H1 (cell line): ENCODE results near the gene AKIRIN1. TPM values are rescaled to one million over a fixed set of nuclear protein-coding genes. Genes with fewer than 3 reads are reported as not detected.

Experiments used
- CTCF ChIA-PET: fragments of 300-600 bp; sonication (Branson Sonifier 250); formaldehyde crosslinking; loops from one replicate; lab custom pipeline; 2021; ENCODE audit not compliant: partially characterized antibody; lab: Charles Lee
- POLR2A ChIA-PET: fragments of 300-600 bp; sonication (Branson Sonifier 250); formaldehyde crosslinking; loops from one replicate; lab custom pipeline; 2021; ENCODE audit warnings: inconsistent platforms; ENCODE audit not compliant: partially characterized antibody; lab: Charles Lee
- DNase-seq, 2 experiments: peaks; one replicate each; pipeline versions ENCODE4 v3.0.0 to v3.0.0-alpha.2; 2010 to 2022; ENCODE audit warnings: low spot score in 2 of 2, low read depth in 1 of 2, mixed read lengths in 1 of 2
- FAIRE-seq: peaks from 2 replicates; lab custom pipeline; 2011; peaks lifted over from hg19 to GRCh38; lab: Jason Lieb, UNC
- H2AFZ ChIP-seq: 2 replicates; pipeline ENCODE4 v1.8.1; 2012; ENCODE audit warnings: low read length, inconsistent platforms
- H2AK5ac ChIP-seq: 2 replicates; pipeline ENCODE4 v1.6.1; 2013; ENCODE audit warnings: low read depth, low read length
- H2BK120ac ChIP-seq: replicated peaks from 2 replicates; pipeline ENCODE3; 2013; ENCODE audit warnings: low read depth, low read length, inconsistent platforms
- H2BK12ac ChIP-seq: 2 replicates; pipeline ENCODE4 v1.6.1; 2013; ENCODE audit warnings: low read depth, low read length
- H2BK15ac ChIP-seq: 2 replicates; pipeline ENCODE4 v1.6.1; 2013; ENCODE audit warnings: low read length
- H2BK20ac ChIP-seq: 2 replicates; pipeline ENCODE4 v1.6.1; 2013; ENCODE audit warnings: low read length
- H2BK5ac ChIP-seq: 2 replicates; pipeline ENCODE4 v1.6.1; 2013; ENCODE audit warnings: low read depth, low read length
- H3K14ac ChIP-seq: 2 replicates; pipeline ENCODE4 v1.6.1; 2013; ENCODE audit warnings: inconsistent platforms; ENCODE audit not compliant: insufficient read length
- H3K18ac ChIP-seq: 2 replicates; pipeline ENCODE4 v1.6.1; 2013; ENCODE audit warnings: low read length; ENCODE audit errors: extremely low read depth
- H3K23ac ChIP-seq: 2 replicates; pipeline ENCODE4 v1.6.1; 2013; ENCODE audit warnings: inconsistent platforms; ENCODE audit not compliant: insufficient read length
- H3K23me2 ChIP-seq: 2 replicates; pipeline ENCODE4 v1.6.1; 2013; ENCODE audit warnings: low read depth, low read length
- H3K27ac ChIP-seq: 2 replicates; pipeline ENCODE4 v1.6.1; 2011; ENCODE audit warnings: low read depth, low read length, inconsistent platforms
- H3K27me3 ChIP-seq, 4 experiments: replicated peaks in 1 of 4; 1 replicate in 1 of 4; 2 replicates in 3 of 4; pipeline versions ENCODE4 v1.6.1 to v1.8.1; 2011 to 2013; ENCODE audit warnings: low read length in 3 of 4, mild to moderate bottlenecking in 3 of 4, inconsistent platforms in 2 of 4, mixed read lengths in 2 of 4, moderate library complexity in 1 of 4; ENCODE audit not compliant: control insufficient read depth in 3 of 4, insufficient read depth in 3 of 4; ENCODE audit errors: extremely low read depth in 1 of 4
- H3K36me3 ChIP-seq, 4 experiments: 2 replicates each; pipeline versions ENCODE4 v1.6.1 to v1.8.1; 2011 to 2013; ENCODE audit warnings: mild to moderate bottlenecking in 4 of 4, low read length in 3 of 4, moderate library complexity in 2 of 4, control low read depth in 1 of 4, inconsistent platforms in 1 of 4; ENCODE audit not compliant: insufficient read depth in 4 of 4, control insufficient read depth in 2 of 4
- H3K4ac ChIP-seq: replicated peaks from 2 replicates; pipeline ENCODE3; 2013; ENCODE audit warnings: low read length, low read depth, mixed read lengths, inconsistent platforms; ENCODE audit not compliant: insufficient read length
- H3K4me1 ChIP-seq, 4 experiments: replicated peaks in 1 of 4; 1 replicate in 1 of 4; 2 replicates in 3 of 4; pipeline versions ENCODE4 v1.6.1 to v1.8.1; 2011 to 2013; ENCODE audit warnings: low read length in 3 of 4, inconsistent platforms in 2 of 4, mixed read lengths in 1 of 4; ENCODE audit not compliant: insufficient read depth in 4 of 4, control insufficient read depth in 3 of 4
- H3K4me2 ChIP-seq, 2 experiments: 2 replicates each; pipeline versions ENCODE4 v1.6.1 to v1.8.1; 2011 to 2013; ENCODE audit warnings: low read depth in 2 of 2, low read length in 2 of 2, control low read depth in 1 of 2, inconsistent platforms in 1 of 2, mild to moderate bottlenecking in 1 of 2; ENCODE audit not compliant: insufficient read depth in 1 of 2
- H3K4me3 ChIP-seq, 4 experiments: fragments of 200-600, 300-600 bp in 1 of 4; sonication (generic), shearing (Covaris generic), sonication (Bioruptor Twin) in 1 of 4; 2 replicates each; pipeline versions ENCODE4 v1.5.1 to v1.8.1; 2011 to 2016; ENCODE audit warnings: low read length in 4 of 4, low read depth in 3 of 4, control low read depth in 2 of 4, inconsistent platforms in 2 of 4, mild to moderate bottlenecking in 2 of 4, mixed read lengths in 1 of 4, moderate library complexity in 1 of 4; ENCODE audit not compliant: insufficient read depth in 2 of 4; ENCODE audit errors: extremely low read depth in 1 of 4
- H3K56ac ChIP-seq: replicated peaks from 2 replicates; pipeline ENCODE3; 2013; ENCODE audit warnings: low read depth, mild to moderate bottlenecking, mixed read lengths, low read length, inconsistent platforms; ENCODE audit not compliant: insufficient read length
- H3K79me1 ChIP-seq: 2 replicates; pipeline ENCODE4 v1.6.1; 2013; ENCODE audit warnings: low read depth, low read length, control low read depth
- H3K79me2 ChIP-seq, 2 experiments: 2 replicates each; pipeline versions ENCODE4 v1.6.1 to v1.8.1; 2012 to 2013; ENCODE audit warnings: low read length in 2 of 2, mild to moderate bottlenecking in 2 of 2, inconsistent platforms in 1 of 2; ENCODE audit not compliant: insufficient read depth in 2 of 2, control insufficient read depth in 1 of 2
- H3K9ac ChIP-seq, 4 experiments: replicated peaks in 1 of 4; 1 replicate in 1 of 4; 2 replicates in 3 of 4; pipeline versions ENCODE4 v1.6.1 to v1.8.1; 2011 to 2013; ENCODE audit warnings: low read depth in 3 of 4, low read length in 3 of 4, control low read depth in 2 of 4, mild to moderate bottlenecking in 2 of 4, moderate library complexity in 2 of 4, inconsistent platforms in 1 of 4; ENCODE audit errors: extremely low read depth in 1 of 4
- H3K9me3 ChIP-seq, 2 experiments: 2 replicates each; pipeline versions ENCODE4 v1.6.1 to v1.8.1; 2012 to 2013; ENCODE audit warnings: mild to moderate bottlenecking in 2 of 2, moderate library complexity in 2 of 2, control low read depth in 1 of 2, inconsistent platforms in 1 of 2, low read depth in 1 of 2, low read length in 1 of 2, mixed read lengths in 1 of 2; ENCODE audit not compliant: insufficient read depth in 2 of 2
- H4K20me1 ChIP-seq, 2 experiments: replicated peaks in 1 of 2; 2 replicates each; pipeline versions ENCODE3 to v1.8.1; 2011 to 2013; ENCODE audit warnings: inconsistent platforms in 2 of 2, low read length in 2 of 2, mild to moderate bottlenecking in 1 of 2; ENCODE audit not compliant: insufficient read depth in 2 of 2, control insufficient read depth in 1 of 2
- H4K5ac ChIP-seq: 2 replicates; pipeline ENCODE4 v1.6.1; 2013; ENCODE audit warnings: low read length, low read depth, mixed read lengths, inconsistent platforms; ENCODE audit not compliant: insufficient read length
- H4K8ac ChIP-seq: 2 replicates; pipeline ENCODE4 v1.8.0; 2013; ENCODE audit warnings: mild to moderate bottlenecking, moderate library complexity, low read length, inconsistent platforms; ENCODE audit not compliant: insufficient read depth; ENCODE audit errors: extremely low read depth
- H4K91ac ChIP-seq: replicated peaks from 2 replicates; pipeline ENCODE3; 2013; ENCODE audit warnings: low read length, mixed read lengths, inconsistent platforms; ENCODE audit not compliant: insufficient read length
- BACH1 ChIP-seq: IDR thresholded peaks from 2 replicates; pipeline ENCODE4 v1.6.1; 2012; ENCODE audit warnings: low read length, improper control_type of control experiment
- CBX5 ChIP-seq: fragments of 300-800, 300-1000 bp; sonication (generic); IDR thresholded peaks from 2 replicates; pipeline ENCODE4 v1.7.1; 2016; ENCODE audit warnings: antibody characterized with exemption, low read length, low read depth
- EZH2 ChIP-seq: fragments of 200-600 bp; sonication (generic); IDR thresholded peaks from 2 replicates; pipeline ENCODE4 v1.7.1; 2012; ENCODE audit warnings: low read depth, mild to moderate bottlenecking, moderate library complexity, low read length, inconsistent platforms; ENCODE audit not compliant: severe bottlenecking
- FOSL1 ChIP-seq: IDR thresholded peaks from 2 replicates; pipeline ENCODE4 v1.6.1; 2011; ENCODE audit warnings: mild to moderate bottlenecking, low read depth, low read length, moderate library complexity; ENCODE audit not compliant: insufficient read depth
- JUN ChIP-seq: IDR thresholded peaks from 2 replicates; pipeline ENCODE4 v1.6.1; 2011; ENCODE audit warnings: low read depth, mild to moderate bottlenecking, improper control_type of control experiment, low read length
- KDM1A ChIP-seq: fragments of 200-600, 300-600 bp; sonication (generic); IDR thresholded peaks from 2 replicates; pipeline ENCODE4 v1.7.1; 2016; ENCODE audit warnings: mild to moderate bottlenecking, low read length, borderline replicate concordance
- RBBP5 ChIP-seq: IDR thresholded peaks from 2 replicates; pipeline ENCODE4 v1.7.1; 2012; ENCODE audit warnings: low read depth, mild to moderate bottlenecking, inconsistent platforms, low read length, moderate library complexity, borderline replicate concordance
- RFX5 ChIP-seq: IDR thresholded peaks from 2 replicates; pipeline ENCODE4 v1.6.1; 2011; ENCODE audit warnings: low read depth, low read length, improper control_type of control experiment, borderline replicate concordance
- RNF2 ChIP-seq: fragments of 200-900, 300-1000 bp; sonication (generic); IDR thresholded peaks from 2 replicates; pipeline ENCODE4 v1.7.1; 2016; ENCODE audit warnings: borderline replicate concordance, low read depth, mild to moderate bottlenecking, antibody characterized with exemption, low read length; ENCODE audit not compliant: poor library complexity, severe bottlenecking; ENCODE audit errors: missing control alignments
- SAP30 ChIP-seq: fragments of 300-600 bp; sonication (generic); IDR thresholded peaks from 2 replicates; pipeline ENCODE4 v1.7.1; 2012; ENCODE audit warnings: low read length, moderate library complexity, mild to moderate bottlenecking, inconsistent platforms; ENCODE audit not compliant: insufficient read depth, insufficient replicate concordance
- SIN3A ChIP-seq, 2 experiments: IDR thresholded peaks in 1 of 2; conservative IDR thresholded peaks in 1 of 2; 2 replicates each; pipeline ENCODE4 v1.6.1; 2011 to 2012; ENCODE audit warnings: low read length in 2 of 2, improper control_type of control experiment in 1 of 2, low read depth in 1 of 2, mild to moderate bottlenecking in 1 of 2
- TBP ChIP-seq: IDR thresholded peaks from 2 replicates; pipeline ENCODE4 v1.6.1; 2011; ENCODE audit warnings: low read depth, low read length, improper control_type of control experiment
- TEAD4 ChIP-seq: IDR thresholded peaks from 2 replicates; pipeline ENCODE4 v1.6.1; 2012; ENCODE audit warnings: low read depth, low read length, inconsistent platforms, mixed read lengths
- YY1 ChIP-seq: IDR thresholded peaks from 2 replicates; pipeline ENCODE4 v1.6.1; 2011; ENCODE audit warnings: low read depth, mild to moderate bottlenecking, low read length
- WGBS, 2 experiments: shearing (Covaris generic) in 1 of 2; methylation state at CpG; one replicate each; pipeline versions ENCODE4 v1.1.6 to v1.1.7; 2013 to 2015; ENCODE audit warnings: low lambda C conversion rate in 2 of 2, mixed read lengths in 2 of 2, inconsistent platforms in 1 of 2, low coverage in 1 of 2, missing lambda C conversion rate in 1 of 2; ENCODE audit not compliant: insufficient replicate concordance in 2 of 2, insufficient coverage in 1 of 2, insufficient read length in 1 of 2; ENCODE audit errors: extremely low coverage in 1 of 2, missing lambda C conversion rate in 1 of 2; 5-methylcytosine and 5-hydroxymethylcytosine counted together
- polyA plus RNA-seq, 7 experiments: library from polyadenylated mRNA; depleted of rRNA in 3 of 7; stranded (reverse) in 5 of 7; unstranded in 2 of 7; fragments of >200 nt in 5 of 7; fragments of 200-250 nt in 2 of 7; gene quantifications; 1 replicate in 5 of 7; 2 replicates in 1 of 7; 4 replicates in 1 of 7; pipeline versions ENCODE4 v1.2.1 to v1.2.3, GENCODE V29; 2011 to 2013; ENCODE audit warnings: missing spikeins in 2 of 7, mixed read lengths in 2 of 7
- total RNA-seq: library from RNA; stranded (reverse); fragmentation: NEBNext Ultra II Directional; extraction: Animal tissue kit (Norgen Biotek cat#: 25700); gene quantifications from 2 replicates; pipeline ENCODE4 v1.2.1, GENCODE V29; 2021

Gene AKIRIN1
- total and polyA plus RNA-seq, 2 of the 8 experiments (the other 6 are each of a cell fraction or from before 2014, with no cell fraction given): 148 to 236 TPM

GRCh38 chr1:39023140-39023539, 32.1 kb downstream of the AKIRIN1 start:
- Histone ChIP-seq H4K8ac (no peak overlapping the region), H3K79me1 (no peaks in the 10 kb centered on the region), H4K20me1 (peaks cover 0 to 1% of the 10 kb centered on the region in 2 experiments), H4K5ac (no peak overlapping the region), H3K18ac (no peak overlapping the region), H2BK120ac (no peak overlapping the region), H2BK20ac (no peak overlapping the region), H3K56ac (no peak overlapping the region), H3K14ac (no peak overlapping the region), H3K4me3 (no peak overlapping the region), H2AFZ (no peak overlapping the region), H2AK5ac (no peak overlapping the region), H3K4me1 (peaks cover 0 to 3% (median 2%) of the 10 kb centered on the region in 4 experiments; a peak in 1 of 7 replicates), H3K4ac (no peak overlapping the region), H3K79me2 (peaks cover 7 to 18% of the 10 kb centered on the region in 2 experiments; a peak in 3 of 4 replicates), H3K36me3 (peaks cover 0 to under 1% (median 0%) of the 10 kb centered on the region in 4 experiments; a peak in 1 of 8 replicates), H3K23ac (no peak overlapping the region), H4K91ac (no peak overlapping the region), H2BK15ac (no peak overlapping the region), H3K23me2 (peaks cover 5% of the 10 kb centered on the region), H3K4me2 (no peak overlapping the region), H2BK5ac (no peak overlapping the region), H3K9me3 (no peaks in the 10 kb centered on the region), H2BK12ac (no peak overlapping the region), H3K9ac (no peak overlapping the region), H3K27ac (no peak overlapping the region), H3K27me3 (no peaks in the 10 kb centered on the region; a peak in 1 of 7 replicates)
- FAIRE-seq (no peak), DNase-seq (no peak)
- POLR2A ChIA-PET: interaction anchor here (11.3 kb wide), 1 partner anchor 17 kb away, joined by 182 read pairs; no protein-coding TSS in a partner anchor
- 87% methylated on average over 1 of the region's 1 CpG; no CpG with 5 or more reads in 1 of the 2 experiments for WGBS, 2 experiments
- CTCF ChIA-PET: no interaction called here
- TF ChIP-seq JUN: no peak
- TF ChIP-seq RFX5: no peak
- no peak for TF ChIP-seq RNF2
- no peak for TF ChIP-seq YY1
- no peak for TF ChIP-seq KDM1A
- TF ChIP-seq SIN3A (conservative IDR thresholded peaks at IDR 0.05 in 1 of 2, IDR thresholded peaks at IDR 0.05 in 1 of 2; ENCODE audit: low read depth in 1 of 2, low read length in 2 of 2): no peak
- TF ChIP-seq TEAD4: no peak
- no peak for TF ChIP-seq EZH2
- TF ChIP-seq BACH1: no peak
- TF ChIP-seq FOSL1: no peak
- no peak for TF ChIP-seq SAP30
- no peak for TF ChIP-seq CBX5
- no peak for TF ChIP-seq TBP
- no peak for TF ChIP-seq RBBP5
